ENCODE measurements around the gene NELFCD.

DNA sequence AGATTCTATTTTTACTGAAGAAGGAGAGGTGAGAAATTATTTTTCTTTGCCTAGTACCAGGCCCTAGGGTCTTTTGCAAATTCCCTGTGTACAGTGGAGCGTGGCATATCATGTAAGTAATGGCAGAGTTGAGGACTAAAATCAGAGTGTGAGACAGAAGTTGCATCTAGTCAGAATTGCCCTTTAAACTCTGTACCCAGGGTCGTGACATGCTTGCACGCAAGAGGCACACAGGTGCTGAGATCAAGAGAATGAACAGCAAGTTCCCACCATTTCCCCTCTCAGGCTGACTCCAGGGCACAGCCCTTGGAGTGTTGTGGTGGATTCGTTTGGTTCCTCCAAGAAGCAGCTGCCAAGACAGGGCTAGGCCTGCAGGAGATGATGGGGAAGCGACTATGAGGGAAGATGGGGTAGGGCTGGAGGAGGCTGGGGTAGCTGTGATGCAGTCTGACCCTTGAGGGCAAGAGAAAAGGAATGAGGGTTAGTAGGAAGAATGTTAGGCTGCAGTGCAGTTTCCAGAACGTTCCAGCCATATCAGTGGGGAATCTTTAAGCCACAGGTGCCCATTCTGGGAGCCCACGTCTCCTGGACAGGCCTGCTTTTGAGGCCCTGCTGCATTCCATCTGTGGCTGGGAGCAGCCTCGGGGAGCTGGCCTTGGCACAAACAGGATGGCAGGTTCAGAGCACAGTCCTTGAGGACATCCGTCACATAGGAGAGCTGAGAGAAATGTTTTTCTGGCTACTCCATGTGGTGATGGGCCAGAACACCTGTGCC, 6.9 kb downstream of the NELFCD start:
- TF ChIP-seq, protein P1, sequence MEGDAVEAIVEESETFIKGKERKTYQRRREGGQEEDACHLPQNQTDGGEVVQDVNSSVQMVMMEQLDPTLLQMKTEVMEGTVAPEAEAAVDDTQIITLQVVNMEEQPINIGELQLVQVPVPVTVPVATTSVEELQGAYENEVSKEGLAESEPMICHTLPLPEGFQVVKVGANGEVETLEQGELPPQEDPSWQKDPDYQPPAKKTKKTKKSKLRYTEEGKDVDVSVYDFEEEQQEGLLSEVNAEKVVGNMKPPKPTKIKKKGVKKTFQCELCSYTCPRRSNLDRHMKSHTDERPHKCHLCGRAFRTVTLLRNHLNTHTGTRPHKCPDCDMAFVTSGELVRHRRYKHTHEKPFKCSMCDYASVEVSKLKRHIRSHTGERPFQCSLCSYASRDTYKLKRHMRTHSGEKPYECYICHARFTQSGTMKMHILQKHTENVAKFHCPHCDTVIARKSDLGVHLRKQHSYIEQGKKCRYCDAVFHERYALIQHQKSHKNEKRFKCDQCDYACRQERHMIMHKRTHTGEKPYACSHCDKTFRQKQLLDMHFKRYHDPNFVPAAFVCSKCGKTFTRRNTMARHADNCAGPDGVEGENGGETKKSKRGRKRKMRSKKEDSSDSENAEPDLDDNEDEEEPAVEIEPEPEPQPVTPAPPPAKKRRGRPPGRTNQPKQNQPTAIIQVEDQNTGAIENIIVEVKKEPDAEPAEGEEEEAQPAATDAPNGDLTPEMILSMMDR (IDR thresholded peaks at IDR 0.05; ENCODE audit: low read depth, low read length): no peak
- TF ChIP-seq EZH2phosphoT487 (IDR thresholded peaks at IDR 0.05; ENCODE audit: low read depth): no peak

Measured in OCI-LY3 (cell line).